H1 (cell line): ENCODE results near the gene ZNF282.

Source experiments
- BCL11A ChIP-seq, 2 experiments: IDR thresholded peaks; one replicate each; pipeline ENCODE4 v1.6.1; 2011; ENCODE audit warnings: low read depth in 2 of 2, low read length in 2 of 2, mild to moderate bottlenecking in 2 of 2
- CHD2 ChIP-seq: IDR thresholded peaks from 2 replicates; pipeline ENCODE4 v1.6.1; 2012; ENCODE audit warnings: low read length, improper control_type of control experiment
- CTCF ChIP-seq, 3 experiments: IDR thresholded peaks; 1 replicate in 2 of 3; 2 replicates in 1 of 3; pipeline versions ENCODE4 v1.5.1 to v1.6.1; 2011; ENCODE audit warnings: low read length in 3 of 3, mild to moderate bottlenecking in 3 of 3, inconsistent platforms in 2 of 3, low read depth in 1 of 3, moderate library complexity in 1 of 3; ENCODE audit not compliant: insufficient read depth in 1 of 3; ENCODE audit errors: control extremely low read depth in 1 of 3
- EGR1 ChIP-seq: IDR thresholded peaks from 2 replicates; pipeline ENCODE4 v1.6.1; 2011; ENCODE audit warnings: low read depth, low read length, borderline replicate concordance
- JUN ChIP-seq: IDR thresholded peaks from 2 replicates; pipeline ENCODE4 v1.6.1; 2011; ENCODE audit warnings: low read depth, mild to moderate bottlenecking, improper control_type of control experiment, low read length
- KDM1A ChIP-seq: fragments of 200-600, 300-600 bp; sonication (generic); IDR thresholded peaks from 2 replicates; pipeline ENCODE4 v1.7.1; 2016; ENCODE audit warnings: mild to moderate bottlenecking, low read length, borderline replicate concordance
- POLR2A ChIP-seq, 2 experiments: IDR thresholded peaks; 1 replicate in 1 of 2; 2 replicates in 1 of 2; pipeline ENCODE4 v1.6.1; 2011; ENCODE audit warnings: low read depth in 2 of 2, low read length in 2 of 2, mild to moderate bottlenecking in 2 of 2; ENCODE audit errors: control extremely low read depth in 1 of 2
- RAD21 ChIP-seq, 2 experiments: IDR thresholded peaks in 1 of 2; conservative IDR thresholded peaks in 1 of 2; 2 replicates each; pipeline ENCODE4 v1.6.1; 2011; ENCODE audit warnings: low read depth in 2 of 2, low read length in 2 of 2, improper control_type of control experiment in 1 of 2, inconsistent platforms in 1 of 2, mild to moderate bottlenecking in 1 of 2, moderate library complexity in 1 of 2
- SP1 ChIP-seq: IDR thresholded peaks from 2 replicates; pipeline ENCODE4 v1.6.1; 2011; ENCODE audit warnings: low read depth, low read length
- TCF12 ChIP-seq: IDR thresholded peaks from 2 replicates; pipeline ENCODE4 v1.6.1; 2011; ENCODE audit warnings: low read depth, mild to moderate bottlenecking, low read length
- YY1 ChIP-seq: IDR thresholded peaks from 2 replicates; pipeline ENCODE4 v1.6.1; 2011; ENCODE audit warnings: low read depth, mild to moderate bottlenecking, low read length

- TF ChIP-seq JUN, result no peak
- TF ChIP-seq CTCF (IDR thresholded peaks at IDR 0.05; ENCODE audit: control extremely low read depth in 1 of 3, insufficient read depth in 1 of 3, low read depth in 1 of 3, low read length in 3 of 3), result no peak
- TF ChIP-seq SP1, result no peak
- TF ChIP-seq POLR2A (IDR thresholded peaks at IDR 0.05; ENCODE audit: control extremely low read depth in 1 of 2, low read depth in 2 of 2, low read length in 2 of 2), result no peak
- no peak for TF ChIP-seq TCF12
- no peak for TF ChIP-seq RAD21 (IDR thresholded peaks at IDR 0.05 in 1 of 2, conservative IDR thresholded peaks at IDR 0.05 in 1 of 2; ENCODE audit: low read depth in 2 of 2, low read length in 2 of 2)
- TF ChIP-seq YY1, result no peak
- no peak for TF ChIP-seq BCL11A (IDR thresholded peaks at IDR 0.05; ENCODE audit: low read depth in 2 of 2, low read length in 2 of 2)
- no peak for TF ChIP-seq CHD2
- no peak for TF ChIP-seq EGR1
- no peak for TF ChIP-seq KDM1A
These were observed 23.3 kb upstream of the ZNF282 start for GRCh38 chr7:149171892-149172533.
